NCI-H2029 (cell line): ENCODE measurements around the gene CDADC1.
"Not testable (repeated sequence)": the region's sequence is repeated elsewhere in the genome, so short reads cannot be mapped to it uniquely, and the experiment has no call there.

Experiments
- DNase-seq: peaks from one replicate; lab custom pipeline; 2025; lab: John Stamatoyannopoulos, UW

Gene CDADC1

DNA sequence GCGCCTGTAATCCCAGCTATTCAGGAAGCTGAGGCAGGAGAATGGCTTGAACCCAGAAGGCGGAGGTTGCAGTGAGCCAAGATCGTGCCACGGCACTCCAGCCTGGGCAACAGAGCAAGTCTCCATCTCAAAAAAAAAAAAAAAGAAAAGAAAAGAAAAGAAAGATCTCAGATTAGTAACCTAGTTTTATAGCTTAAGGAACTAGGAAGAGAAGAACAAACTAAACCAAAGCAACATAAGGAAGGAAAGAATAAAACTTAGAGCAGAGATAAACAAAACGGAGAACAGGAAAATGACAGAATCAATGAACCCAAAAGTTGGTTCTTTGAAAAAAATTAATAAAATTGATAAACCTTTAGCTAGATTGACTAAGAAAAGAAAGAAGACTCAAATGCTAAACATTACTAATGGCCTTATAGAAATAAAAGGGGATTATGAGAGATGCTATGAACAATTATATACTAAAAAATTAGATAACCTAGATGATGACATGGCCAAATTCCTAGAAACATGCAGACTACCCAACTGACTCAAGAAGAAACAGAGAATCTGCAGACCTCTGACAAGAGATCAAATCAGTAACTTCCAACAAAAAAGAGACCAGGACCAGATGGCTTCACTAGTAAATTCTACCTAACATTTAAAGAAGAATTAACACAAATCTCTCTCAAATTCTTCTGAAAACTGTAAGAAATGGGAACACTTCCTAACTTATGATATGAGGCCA is 68.2 kb downstream of the CDADC1 start:
- no peak for DNase-seq

DNA sequence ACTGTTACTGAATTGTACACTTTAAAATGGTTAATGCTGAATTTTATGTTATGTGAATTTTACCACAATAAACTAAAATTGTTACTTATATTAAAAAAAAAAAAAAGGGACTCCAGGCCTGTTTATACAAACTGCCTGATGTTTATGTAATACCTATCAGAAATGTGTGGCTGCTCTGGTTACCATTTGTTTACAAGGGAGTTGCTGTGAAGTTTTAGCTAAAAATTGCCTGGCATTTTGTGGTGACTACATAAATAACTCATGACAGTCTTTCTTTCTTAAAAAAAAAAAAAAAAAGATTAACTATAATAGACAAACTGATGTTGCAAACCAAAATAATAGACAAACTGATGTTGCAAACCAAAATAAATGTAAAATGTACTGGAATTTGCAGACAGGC is 71.8 kb downstream of the CDADC1 start:
- no peak for DNase-seq

DNA sequence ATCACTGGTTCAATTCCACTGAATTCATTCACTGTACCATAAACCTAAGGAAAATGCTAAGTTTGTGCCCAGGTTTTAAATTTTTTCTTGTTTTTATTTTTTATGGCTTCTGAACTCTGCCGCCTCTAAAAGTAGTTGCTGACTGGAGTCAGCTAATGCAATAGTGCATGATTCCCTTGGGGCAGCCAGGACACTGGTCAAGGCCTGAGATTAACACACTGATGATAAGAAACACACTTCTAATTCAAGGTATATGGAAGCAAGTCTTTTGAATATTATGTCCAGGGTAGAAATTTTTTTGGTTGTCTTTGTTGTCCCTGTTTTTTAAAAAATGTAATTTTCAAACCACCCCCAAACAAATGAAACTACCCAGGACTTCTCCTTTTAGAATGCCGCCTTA is 72.2 kb downstream of the CDADC1 start:
- DNase-seq = no peak

DNA sequence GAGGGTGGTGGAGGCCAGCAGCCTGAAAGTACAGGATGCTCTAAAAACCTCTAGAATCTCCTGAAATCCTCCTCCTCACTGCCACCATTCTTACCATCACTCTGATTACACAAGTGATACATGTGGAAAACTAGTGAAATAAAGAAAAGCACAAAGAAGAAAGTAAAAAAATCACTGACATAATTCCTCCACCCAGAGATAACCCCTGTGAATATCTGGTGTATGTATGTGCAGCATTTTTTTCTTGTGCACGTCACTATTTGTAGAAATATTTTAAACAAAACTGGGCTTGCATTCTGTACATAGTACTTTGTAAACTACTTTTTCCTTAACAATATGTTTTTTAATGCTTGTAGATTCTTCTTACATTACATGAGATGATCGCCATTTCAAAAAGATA is 73.2 kb downstream of the CDADC1 start:
- no peak for DNase-seq

DNA sequence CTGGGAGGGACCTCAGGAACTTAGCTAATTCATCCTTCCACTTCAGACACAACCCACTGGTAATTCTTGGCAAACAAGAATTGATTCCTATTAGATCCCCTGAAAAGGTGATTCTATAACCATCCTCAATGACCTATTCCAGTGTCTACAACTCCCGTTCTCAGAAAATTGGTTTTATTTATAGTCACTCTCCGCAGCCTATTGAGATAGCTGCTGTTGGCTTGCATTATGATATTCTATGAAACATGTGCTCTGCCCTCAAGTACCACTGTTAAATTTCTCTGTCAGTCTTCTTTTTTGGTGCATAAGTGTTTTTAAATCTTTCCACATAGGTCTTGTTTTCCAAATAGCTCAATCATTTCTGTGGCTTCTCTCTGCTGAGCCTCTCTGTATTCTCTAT is 75.0 kb downstream of the CDADC1 start:
- DNase-seq = no peak

DNA sequence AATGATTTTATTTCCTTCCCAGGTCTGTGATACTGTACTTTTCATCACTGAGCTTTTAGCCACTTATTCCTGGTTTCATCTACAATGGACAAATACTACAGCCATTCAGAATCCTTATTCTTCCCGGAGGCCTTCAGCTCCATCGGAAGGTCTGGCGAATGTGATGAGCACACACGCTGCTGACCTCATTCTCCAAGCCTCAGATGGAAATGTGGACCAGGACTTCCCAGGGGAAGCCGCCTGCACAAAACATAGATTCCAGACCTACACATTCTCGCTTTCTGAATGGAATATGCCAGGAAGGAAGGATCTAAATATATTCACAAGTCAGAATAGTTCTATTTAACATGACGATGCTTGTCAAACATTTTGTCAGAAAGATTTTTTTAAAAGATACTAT is 75.6 kb downstream of the CDADC1 start:
- no peak for DNase-seq

DNA sequence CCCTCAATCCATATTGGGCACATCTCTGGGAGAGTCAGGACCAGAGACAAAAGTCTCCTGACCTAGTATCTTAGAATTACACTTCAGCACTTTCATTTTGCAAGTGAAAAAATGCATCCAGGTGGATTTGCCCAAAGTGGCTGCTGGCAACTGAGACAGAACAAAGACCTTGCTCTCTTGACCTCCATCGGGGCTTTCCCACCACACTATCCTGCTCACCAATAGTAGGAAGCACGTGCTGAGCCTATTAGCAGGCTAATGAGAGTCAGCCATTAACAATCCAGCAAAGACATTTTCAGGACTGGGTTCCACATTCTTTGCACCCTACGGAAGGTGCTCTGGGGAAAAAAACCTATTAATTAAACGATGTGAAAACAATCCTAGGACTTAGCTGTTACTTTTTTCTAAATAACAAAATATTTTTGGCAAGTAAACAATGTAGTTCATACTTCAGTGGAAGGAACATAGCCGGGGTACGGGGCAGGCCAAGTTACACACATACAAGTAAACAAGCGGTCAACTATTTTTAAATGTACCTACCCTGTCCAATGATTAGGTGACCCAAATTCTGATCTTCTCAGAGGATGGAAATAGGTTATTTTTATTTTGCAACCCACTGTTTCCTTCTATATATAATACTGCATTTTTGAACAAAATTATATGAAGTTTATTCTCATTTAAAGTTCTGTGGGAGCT is 78.6 kb downstream of the CDADC1 start:
- no peak for DNase-seq

DNA sequence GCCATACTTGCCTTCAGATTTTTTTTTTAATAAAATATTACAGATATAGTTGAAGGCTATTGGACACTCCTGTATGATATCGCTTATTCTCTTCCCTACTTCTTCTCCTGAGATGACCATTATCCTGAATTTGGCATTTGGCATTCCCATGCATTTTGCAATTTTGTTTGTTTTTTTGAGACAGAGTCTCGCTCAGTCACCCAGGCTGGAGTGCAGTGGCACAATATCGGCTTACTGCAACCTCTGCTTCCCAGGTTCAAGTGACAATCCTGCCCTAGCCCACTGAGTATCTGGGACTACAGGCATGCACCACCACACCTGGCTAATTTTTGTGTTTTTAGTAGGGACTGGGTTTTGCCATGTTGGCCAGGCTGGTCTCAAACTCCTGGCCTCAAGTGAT is 79.4 kb downstream of the CDADC1 start:
- DNase-seq = not testable (repeated sequence)

DNA sequence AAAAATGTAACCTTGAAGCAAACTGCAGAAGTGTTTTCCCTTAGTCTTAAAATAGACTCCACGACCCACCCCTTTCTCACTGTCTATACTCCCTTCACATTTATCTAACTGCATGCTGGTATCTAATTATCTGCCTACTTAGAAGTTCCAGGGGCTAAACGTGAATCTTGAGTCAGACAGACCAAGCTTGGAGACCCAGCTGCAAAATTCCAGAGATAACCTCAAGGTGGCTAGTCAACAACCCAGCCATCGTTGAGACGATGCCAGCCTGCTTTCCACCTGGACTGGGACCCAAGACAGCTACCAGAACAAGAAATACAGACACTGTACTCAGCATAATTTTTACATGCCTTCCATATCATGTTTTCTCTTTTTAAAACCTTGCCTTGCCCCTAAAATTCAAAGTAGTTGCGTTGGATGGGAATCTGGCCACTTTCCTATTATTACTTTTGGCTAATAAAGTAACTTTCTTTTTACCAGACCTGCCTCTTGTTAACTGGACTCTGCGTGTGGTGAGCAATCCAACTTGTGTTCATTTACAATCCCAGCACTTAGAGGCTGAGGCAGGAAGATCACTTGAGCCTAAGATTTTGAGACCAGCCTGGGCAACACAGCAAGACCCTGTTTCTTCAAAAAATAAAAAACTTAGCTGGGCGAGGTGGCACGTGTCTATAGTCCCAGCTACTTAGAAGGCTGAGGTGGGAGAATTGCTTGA is 82.3 kb downstream of the CDADC1 start:
- DNase-seq = no peak

DNA sequence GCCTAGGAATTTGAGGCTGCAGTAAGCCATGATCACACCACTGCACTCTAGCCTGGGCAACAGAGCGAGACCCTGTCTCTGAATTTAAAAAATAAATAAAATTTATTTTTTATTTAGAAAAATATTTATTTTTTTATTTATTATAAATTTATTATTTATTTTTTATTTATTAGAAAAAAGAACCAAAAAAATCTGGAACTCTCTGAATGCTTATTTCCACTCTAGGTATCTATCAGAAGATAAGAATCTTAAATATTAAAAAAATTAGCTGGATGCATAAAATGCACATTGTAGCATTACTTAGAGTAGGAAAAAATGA is 82.8 kb downstream of the CDADC1 start:
- DNase-seq = no peak

DNA sequence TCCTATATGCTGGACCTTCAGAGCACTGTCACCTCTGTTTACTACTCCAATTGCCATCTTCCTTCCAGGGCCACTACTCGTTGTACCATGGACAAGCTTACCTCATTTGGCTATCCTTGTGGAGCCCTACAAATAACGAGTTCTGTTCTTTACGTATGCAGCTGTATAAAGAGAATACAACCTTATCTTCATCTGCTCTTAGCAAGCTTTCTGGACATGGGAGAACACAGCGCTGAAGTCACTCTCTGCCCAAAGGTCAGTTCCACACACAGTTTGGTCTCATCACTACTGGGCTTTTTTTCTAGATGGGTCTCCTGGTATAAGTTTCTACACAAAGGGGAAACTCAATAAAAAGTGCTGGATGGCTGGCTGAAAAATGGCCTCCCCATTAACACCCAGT is 88.9 kb downstream of the CDADC1 start:
- DNase-seq = no peak

DNA sequence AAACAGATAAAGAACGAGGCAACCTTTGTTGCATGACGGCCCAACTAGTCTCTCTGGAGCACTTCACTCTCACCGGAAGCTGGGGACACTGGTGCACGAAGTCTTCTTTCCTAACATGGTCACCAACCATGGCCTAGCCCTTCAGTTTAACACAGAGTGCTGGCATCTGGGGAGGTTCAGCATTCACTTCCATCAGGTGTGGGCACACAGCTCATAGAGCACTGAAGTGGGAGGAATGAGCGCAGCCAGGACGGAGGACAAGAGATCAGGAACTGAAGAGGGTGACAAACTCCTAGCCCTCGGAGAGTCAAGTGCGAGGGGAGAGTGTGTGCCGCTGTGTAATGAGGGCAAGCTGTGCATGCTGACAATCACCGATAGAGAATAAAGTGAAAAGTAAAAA is 92.4 kb downstream of the CDADC1 start:
- no peak for DNase-seq

DNA sequence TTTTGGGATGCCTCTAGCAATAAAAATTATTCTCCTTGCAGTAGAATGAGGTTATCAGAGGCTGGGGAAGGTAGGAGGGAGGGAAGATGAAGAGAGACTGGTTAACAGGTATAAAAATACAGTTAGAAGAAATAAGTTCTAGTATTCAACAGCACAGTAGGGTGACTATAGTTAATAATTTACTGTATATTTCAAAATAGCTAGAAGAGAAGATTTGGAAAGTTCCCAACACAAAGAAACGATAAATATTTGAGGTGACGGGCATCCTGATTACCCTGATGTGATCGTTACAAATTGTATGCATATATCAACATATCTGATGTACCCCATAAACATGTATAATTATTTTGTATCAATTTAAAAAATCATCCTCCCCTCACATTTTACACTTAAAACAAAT is 93.8 kb downstream of the CDADC1 start:
- no peak for DNase-seq

DNA sequence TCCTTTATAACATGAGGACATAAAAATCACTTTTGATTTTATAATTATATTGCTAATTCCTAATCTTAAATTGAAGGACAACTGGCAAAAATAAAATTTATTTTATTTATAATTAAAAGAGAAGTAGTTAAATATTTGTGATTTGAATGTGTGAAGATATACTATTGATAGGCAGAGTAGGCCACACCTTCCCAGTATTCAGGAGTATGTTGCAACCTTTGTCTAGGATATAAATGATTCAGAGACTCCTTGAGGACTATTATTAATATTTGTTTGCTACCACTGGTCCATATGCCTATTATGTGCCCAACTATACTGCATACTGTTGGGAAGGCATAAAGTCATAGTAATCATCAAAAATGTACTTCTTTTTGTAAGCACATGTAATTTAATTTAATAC is 94.2 kb downstream of the CDADC1 start:
- DNase-seq = no peak

DNA sequence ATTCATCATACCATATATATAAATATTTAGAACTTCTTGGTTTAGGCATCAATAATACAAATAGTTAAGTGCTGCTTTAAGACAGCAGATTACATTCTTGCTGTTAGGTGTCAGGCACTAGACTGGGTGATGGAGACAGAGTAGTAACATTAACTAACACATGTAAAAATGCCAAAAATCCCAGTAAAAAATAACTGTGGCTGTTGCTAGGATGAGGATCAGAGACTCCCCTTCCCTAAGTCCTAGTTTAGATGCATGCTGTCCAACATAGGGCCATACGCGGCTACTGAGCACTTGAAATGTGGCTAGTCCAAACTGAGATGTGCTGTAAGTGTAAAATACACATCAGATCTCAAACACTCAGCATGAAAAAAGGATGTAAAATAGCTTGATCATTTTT is 94.7 kb downstream of the CDADC1 start:
- no peak for DNase-seq
